ENCODE measurements around the gene PDAP1.

PDAP1 gene

GRCh38 chr7:99424932-99425730 is 16.7 kb upstream of the PDAP1 start:
- DNase-seq = no peak

- DNase-seq = no peak
These were observed 14.2 kb upstream of the PDAP1 start for GRCh38 chr7:99422625-99423024.

- DNase-seq = no peak
These were observed 13.8 kb upstream of the PDAP1 start for GRCh38 chr7:99422186-99422585.

- DNase-seq = no peak
These were observed 12.6 kb upstream of the PDAP1 start for GRCh38 chr7:99420986-99421385.

GRCh38 chr7:99420213-99420612 is 11.8 kb upstream of the PDAP1 start:
- no peak for DNase-seq

GRCh38 chr7:99419323-99420021 is 11.1 kb upstream of the PDAP1 start:
- DNase-seq = no peak

- DNase-seq = no peak
These were observed 9.9 kb upstream of the PDAP1 start for GRCh38 chr7:99418260-99418659.

GRCh38 chr7:99415513-99416127 is 7.2 kb upstream of the PDAP1 start:
- peak; percentile 54 for DNase-seq

GRCh38 chr7:99410635-99411034 is 2.2 kb upstream of the PDAP1 start:
- no peak for DNase-seq

- DNase-seq = no peak
These were observed 1.4 kb upstream of the PDAP1 start for GRCh38 chr7:99409806-99410205.

GRCh38 chr7:99409192-99409572 is 785 bp upstream of the PDAP1 start:
- DNase-seq = no peak

GRCh38 chr7:99407872-99408378 is 472 bp downstream of the PDAP1 start:
- DNase-seq = peak; percentile 67

GRCh38 chr7:99406557-99406956 is 1.8 kb downstream of the PDAP1 start:
- no peak for DNase-seq

GRCh38 chr7:99404977-99405320 is 3.4 kb downstream of the PDAP1 start:
- DNase-seq = no peak

- no peak for DNase-seq
These were observed 4.0 kb downstream of the PDAP1 start for GRCh38 chr7:99404235-99404976.

- no peak for DNase-seq
These were observed 4.6 kb downstream of the PDAP1 start for GRCh38 chr7:99403764-99404163.

- DNase-seq = no peak
These were observed 5.5 kb downstream of the PDAP1 start for GRCh38 chr7:99402854-99403253.

GRCh38 chr7:99399597-99399996 is 8.8 kb downstream of the PDAP1 start:
- DNase-seq = no peak

- DNase-seq = no peak
These were observed 9.4 kb downstream of the PDAP1 start for GRCh38 chr7:99398891-99399445.

GRCh38 chr7:99397297-99397983 is 11.0 kb downstream of the PDAP1 start:
- DNase-seq = no peak

GRCh38 chr7:99396418-99397296 is 11.7 kb downstream of the PDAP1 start:
- no peak for DNase-seq

All from fibroblast of skin of scalp (primary cell).